Panc1 (cell line): ENCODE data around the gene IFNLR1. TPM values are rescaled to one million over a fixed set of nuclear protein-coding genes. Genes with fewer than 3 reads are reported as not detected.

Source experiments
- ATAC-seq: fragments of 200-7000 bp; cut with Tn5 transposase; 2 replicates; pipeline ENCODE4 v1.9.1; 2020; ENCODE audit warnings: mild to moderate bottlenecking, moderate library complexity
- BruUV-seq: library from RNA; stranded (reverse); fragments of 400-500 nt; replicated peaks from 2 replicates; lab custom pipeline; 2021; lab: Mats Ljungman, UMichigan
- CTCF ChIA-PET: fragments of 300-600 bp; sonication (Branson Sonifier 250); formaldehyde crosslinking; loops from one replicate; lab custom pipeline; 2022; ENCODE audit warnings: antibody characterized with exemption; lab: Charles Lee
- POLR2A ChIA-PET: fragments of 300-600 bp; sonication (Branson Sonifier 250); formaldehyde crosslinking; loops from one replicate; lab custom pipeline; 2022; ENCODE audit warnings: antibody characterized with exemption; lab: Charles Lee
- DNase-seq: peaks from one replicate; pipeline ENCODE4 v3.0.0-alpha.2; 2010; ENCODE audit warnings: low read depth, low spot score
- H3K27ac ChIP-seq: 2 replicates; pipeline ENCODE4 v1.5.1; 2011; ENCODE audit warnings: mild to moderate bottlenecking, low read length, inconsistent platforms
- H3K27me3 ChIP-seq: fragments of 200-500 bp; sonication (Bioruptor generic); 2 replicates; pipeline ENCODE4 v1.6.0; 2014; ENCODE audit warnings: low read length, inconsistent platforms; ENCODE audit not compliant: control insufficient read depth, insufficient read depth
- H3K36me3 ChIP-seq: fragments of 200-500 bp; sonication (Bioruptor generic); 2 replicates; pipeline ENCODE4 v1.5.1; 2014; ENCODE audit warnings: inconsistent platforms, mild to moderate bottlenecking, low read length, moderate library complexity; ENCODE audit not compliant: control insufficient read depth, insufficient read depth
- H3K4me1 ChIP-seq: 2 replicates; pipeline ENCODE4 v1.5.1; 2011; ENCODE audit warnings: inconsistent platforms, mild to moderate bottlenecking, low read length, moderate library complexity; ENCODE audit not compliant: control insufficient read depth, insufficient read depth
- H3K4me3 ChIP-seq, 2 experiments: 2 replicates each; pipeline ENCODE4 v1.5.1; 2011 to 2012; ENCODE audit warnings: low read depth in 2 of 2, low read length in 2 of 2, mild to moderate bottlenecking in 2 of 2, inconsistent platforms in 1 of 2, moderate library complexity in 1 of 2
- H3K9me3 ChIP-seq: fragments of 200-500 bp; sonication (Bioruptor generic); 2 replicates; pipeline ENCODE4 v1.5.1; 2014; ENCODE audit warnings: low read depth, mild to moderate bottlenecking, inconsistent platforms, low read length, moderate library complexity; ENCODE audit not compliant: control insufficient read depth, insufficient read depth
- POLR2AphosphoS5 ChIP-seq: IDR thresholded peaks from 2 replicates; pipeline ENCODE4 v1.6.1; 2012; ENCODE audit warnings: mild to moderate bottlenecking, low read depth, low read length, moderate library complexity
- REST ChIP-seq, 2 experiments: IDR thresholded peaks; 2 replicates each; pipeline ENCODE4 v1.6.1; 2011 to 2012; ENCODE audit warnings: low read depth in 2 of 2, control low read depth in 1 of 2, low read length in 1 of 2, mild to moderate bottlenecking in 1 of 2, moderate library complexity in 1 of 2; ENCODE audit not compliant: insufficient read depth in 1 of 2
- SIN3A ChIP-seq: IDR thresholded peaks from 2 replicates; pipeline ENCODE4 v1.6.1; 2012; ENCODE audit warnings: low read depth, mild to moderate bottlenecking, low read length, moderate library complexity, borderline replicate concordance; ENCODE audit not compliant: insufficient read depth
- TCF7L2 ChIP-seq: IDR thresholded peaks from 2 replicates; pipeline ENCODE4 v1.6.1; 2011; ENCODE audit warnings: mild to moderate bottlenecking, low read depth, low read length, inconsistent platforms
- in situ Hi-C: cut with HindIII; loops from 2 replicates; pipeline ENCODE4 v1.10.0; 2016; ENCODE audit warnings: low sequenced_read_pairs, low pct_unique_long_range_greater_than_20kb
- intact Hi-C: fragments of 100-400 bp; cut with micrococcal nuclease; formaldehyde crosslinking; loops from one replicate; pipeline ENCODE4 v1.10.0; 2022; ENCODE audit not compliant: unreplicated experiment
- total RNA-seq: library from RNA; stranded (reverse); gene quantifications from one replicate; pipeline ENCODE4 v1.2.1, GENCODE V29; 2021; ENCODE audit not compliant: unreplicated experiment
- TF ChIP-seq, protein P1 (sequence below): fragments of 450-650 bp; IDR thresholded peaks from 2 replicates; pipeline ENCODE4 v1.5.1; 2017; ENCODE audit warnings: mild to moderate bottlenecking

Gene IFNLR1
- total RNA-seq, 1 experiment from 2014 or later, result 1.0 TPM

GRCh38 chr1:24117722-24118409 lies 69.2 kb downstream of the IFNLR1 start:
- BruUV-seq, result no TSS peak
- intact Hi-C loops, result no loop called here

DNA sequence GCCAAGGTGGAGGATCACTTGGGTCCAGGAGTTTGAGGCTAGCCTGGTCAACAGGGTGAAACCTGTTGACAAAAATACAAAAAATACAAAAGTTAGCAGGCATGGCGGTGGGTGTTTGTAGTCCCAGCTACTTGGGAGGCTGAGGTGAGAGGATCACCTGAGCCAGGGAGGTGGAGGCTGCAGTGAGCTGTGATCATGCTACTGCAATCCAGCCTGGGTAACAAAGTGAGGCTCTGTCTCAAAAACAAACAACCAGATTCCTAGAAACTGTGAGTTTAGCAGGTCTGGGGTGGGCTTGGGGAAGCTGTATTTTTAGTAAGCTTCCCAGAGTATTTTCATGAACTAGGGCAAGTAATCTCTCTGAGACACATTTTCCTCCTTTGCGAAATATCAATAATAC lies 70.0 kb downstream of the IFNLR1 start:
- POLR2A ChIA-PET, result no interaction called here

More at GRCh38 chr1:24117722-24118409, 69.2 kb downstream of the IFNLR1 start:
- no peak overlapping the region for H3K27ac ChIP-seq
- no peaks in the 10 kb centered on the region for H3K36me3 ChIP-seq
- no peak for DNase-seq
- ChIA-PET CTCF (no interaction called here), POLR2A (no interaction called here)
- in situ Hi-C loops, result no loop called here
- ATAC-seq, result 0 out of 2 replicates have a peak, but pooled peaks have one; percentile 31
- H3K9me3 ChIP-seq, result no peaks in the 10 kb centered on the region
- H3K4me1 ChIP-seq, result no peaks in the 10 kb centered on the region; the same call in 1 of the 2 replicates
- H3K4me3 ChIP-seq, result no peak overlapping the region
- TF ChIP-seq SIN3A, result no peak
- TF ChIP-seq POLR2AphosphoS5, result no peak
- TF ChIP-seq TCF7L2, result no peak
- TF ChIP-seq, protein P1, sequence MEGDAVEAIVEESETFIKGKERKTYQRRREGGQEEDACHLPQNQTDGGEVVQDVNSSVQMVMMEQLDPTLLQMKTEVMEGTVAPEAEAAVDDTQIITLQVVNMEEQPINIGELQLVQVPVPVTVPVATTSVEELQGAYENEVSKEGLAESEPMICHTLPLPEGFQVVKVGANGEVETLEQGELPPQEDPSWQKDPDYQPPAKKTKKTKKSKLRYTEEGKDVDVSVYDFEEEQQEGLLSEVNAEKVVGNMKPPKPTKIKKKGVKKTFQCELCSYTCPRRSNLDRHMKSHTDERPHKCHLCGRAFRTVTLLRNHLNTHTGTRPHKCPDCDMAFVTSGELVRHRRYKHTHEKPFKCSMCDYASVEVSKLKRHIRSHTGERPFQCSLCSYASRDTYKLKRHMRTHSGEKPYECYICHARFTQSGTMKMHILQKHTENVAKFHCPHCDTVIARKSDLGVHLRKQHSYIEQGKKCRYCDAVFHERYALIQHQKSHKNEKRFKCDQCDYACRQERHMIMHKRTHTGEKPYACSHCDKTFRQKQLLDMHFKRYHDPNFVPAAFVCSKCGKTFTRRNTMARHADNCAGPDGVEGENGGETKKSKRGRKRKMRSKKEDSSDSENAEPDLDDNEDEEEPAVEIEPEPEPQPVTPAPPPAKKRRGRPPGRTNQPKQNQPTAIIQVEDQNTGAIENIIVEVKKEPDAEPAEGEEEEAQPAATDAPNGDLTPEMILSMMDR, result no peak
- TF ChIP-seq REST (IDR thresholded peaks at IDR 0.05; ENCODE audit: insufficient read depth in 1 of 2, low read depth in 2 of 2, low read length in 1 of 2), result no peak
- no peaks in the 10 kb centered on the region for H3K27me3 ChIP-seq

More for the DNA sequence above, 70.0 kb downstream of the IFNLR1 start:
- H3K36me3 ChIP-seq, result no peaks in the 10 kb centered on the region
- TF ChIP-seq, protein P1, result no peak
- TF ChIP-seq POLR2AphosphoS5 (no peak), TCF7L2 (no peak), REST (IDR thresholded peaks at IDR 0.05; ENCODE audit: insufficient read depth in 1 of 2, low read depth in 2 of 2, low read length in 1 of 2) (no peak), SIN3A (no peak)
- no peaks in the 10 kb centered on the region for H3K27me3 ChIP-seq
- DNase-seq, result no peak
- CTCF ChIA-PET, result no interaction called here
- no peak for ATAC-seq
- in situ Hi-C loops (no loop called here), intact Hi-C loops (no loop called here)
- H3K4me1 ChIP-seq, result peaks cover 3% of the 10 kb centered on the region
- H3K4me3 ChIP-seq, result no peak overlapping the region
- no peaks in the 10 kb centered on the region for H3K9me3 ChIP-seq
- H3K27ac ChIP-seq, result no peak overlapping the region
- BruUV-seq, result no TSS peak
